ENCODE data around the gene TMPRSS11E.
A peak's percentile ranks its signal among the peaks of the same experiment; 100 is the strongest.
"Not testable (repeated sequence)": the region's sequence is repeated elsewhere in the genome, so short reads cannot be mapped to it uniquely, and the experiment has no call there.

The TMPRSS11E gene

GRCh38 chr4:68462691-68463090 lies 15.4 kb downstream of the TMPRSS11E start:
- no peak for DNase-seq (ENCODE audit: low read depth)

- DNase-seq (ENCODE audit: low read depth) = peak; percentile 60
These were observed 16.5 kb downstream of the TMPRSS11E start for GRCh38 chr4:68463796-68464195.

- DNase-seq (ENCODE audit: low read depth) = peak; percentile 64
These were observed 17.8 kb downstream of the TMPRSS11E start for GRCh38 chr4:68465058-68465457.

GRCh38 chr4:68466185-68466584 lies 18.9 kb downstream of the TMPRSS11E start:
- peak; percentile 93 for DNase-seq (ENCODE audit: low read depth)

GRCh38 chr4:68466751-68467150 lies 19.5 kb downstream of the TMPRSS11E start:
- peak; percentile 71 for DNase-seq (ENCODE audit: low read depth)

- DNase-seq (ENCODE audit: low read depth) = no peak
These were observed 22.2 kb downstream of the TMPRSS11E start for GRCh38 chr4:68469482-68469881.

- no peak for DNase-seq (ENCODE audit: low read depth)
These were observed 28.9 kb downstream of the TMPRSS11E start for GRCh38 chr4:68476191-68476590.

- no peak for DNase-seq (ENCODE audit: low read depth)
These were observed 42.1 kb downstream of the TMPRSS11E start for GRCh38 chr4:68489338-68489737.

- DNase-seq (ENCODE audit: low read depth) = no peak
These were observed 43.7 kb downstream of the TMPRSS11E start for GRCh38 chr4:68490826-68491457.

GRCh38 chr4:68494688-68495087 lies 47.4 kb downstream of the TMPRSS11E start:
- no peak for DNase-seq (ENCODE audit: low read depth)

GRCh38 chr4:68498413-68499007 lies 51.2 kb downstream of the TMPRSS11E start:
- DNase-seq (ENCODE audit: low read depth) = peak; percentile 67

- no peak for DNase-seq (ENCODE audit: low read depth)
These were observed 51.8 kb downstream of the TMPRSS11E start for GRCh38 chr4:68499021-68499420.

- DNase-seq (ENCODE audit: low read depth) = not testable (repeated sequence)
These were observed 56.2 kb downstream of the TMPRSS11E start for GRCh38 chr4:68503462-68503861.

GRCh38 chr4:68504836-68505235 lies 57.6 kb downstream of the TMPRSS11E start:
- DNase-seq (ENCODE audit: low read depth) = not testable (repeated sequence)

GRCh38 chr4:68505452-68505851 lies 58.2 kb downstream of the TMPRSS11E start:
- DNase-seq (ENCODE audit: low read depth) = not testable (repeated sequence)

GRCh38 chr4:68518889-68519288 lies 71.6 kb downstream of the TMPRSS11E start:
- DNase-seq (ENCODE audit: low read depth) = no peak

GRCh38 chr4:68520985-68521384 lies 73.7 kb downstream of the TMPRSS11E start:
- DNase-seq (ENCODE audit: low read depth) = no peak

- not testable (repeated sequence) for DNase-seq (ENCODE audit: low read depth)
These were observed 75.0 kb downstream of the TMPRSS11E start for GRCh38 chr4:68522232-68522631.

GRCh38 chr4:68535974-68536373 lies 88.7 kb downstream of the TMPRSS11E start:
- DNase-seq (ENCODE audit: low read depth) = no peak

GRCh38 chr4:68536375-68536774 lies 89.1 kb downstream of the TMPRSS11E start:
- no peak for DNase-seq (ENCODE audit: low read depth)

GRCh38 chr4:68542742-68543141 lies 95.5 kb downstream of the TMPRSS11E start:
- DNase-seq (ENCODE audit: low read depth) = not testable (repeated sequence)
